Measurements from ENCODE around the gene SRPK2. TPM values are rescaled to one million over a fixed set of nuclear protein-coding genes. Genes with fewer than 3 reads are reported as not detected.

Gene SRPK2
- total and polyA plus RNA-seq, 2 of the 13 experiments (the other 11 are each of a cell fraction or from before 2014, with no cell fraction given) = 10.1 to 22.3 TPM

- no peak for FAIRE-seq
- POLR2A ChIA-PET = no interaction called here
Observed at GRCh38 chr7:105345725-105346124, 43.0 kb downstream of the SRPK2 start.

More at GRCh38 chr7:105345725-105346124, 43.0 kb downstream of the SRPK2 start:
- DNase-seq (ENCODE audit: low spot score) = no peak
- CTCF ChIA-PET (ENCODE audit: low intra/inter-chr PET ratio, low total read pairs) = no interaction called here
- no peak overlapping the region for H3K4me3 ChIP-seq (replicated peaks in 1 of 3; ENCODE audit: insufficient read depth in 1 of 3, low read depth in 2 of 3, low read length in 3 of 3)
- TF ChIP-seq MAFK (conservative IDR thresholded peaks at IDR 0.05 in 1 of 2, IDR thresholded peaks at IDR 0.05 in 1 of 2; ENCODE audit: low read length in 2 of 2) (peak; percentile 19 to 50; a peak in 2 of 4 replicates), MAFF (IDR thresholded peaks at IDR 0.05; ENCODE audit: low read depth, low read length) (peak; percentile 42), ZNF318 (CRISPR knock-in tag; IDR thresholded peaks at IDR 0.05) (no peak)
- peaks cover 19% of the 10 kb centered on the region for H3K4me1 ChIP-seq (ENCODE audit: insufficient read depth, low read length)
- peaks cover 22% of the 10 kb centered on the region for H3K79me2 ChIP-seq (ENCODE audit: insufficient read depth, low read length)
- H3K27ac ChIP-seq (ENCODE audit: extremely low read length, insufficient read depth, low read length) = no peak overlapping the region
- no peak overlapping the region for H2AFZ ChIP-seq (ENCODE audit: low read length)
- H3K4me2 ChIP-seq (ENCODE audit: low read depth, low read length) = no peak overlapping the region
- no peaks in the 10 kb centered on the region for H3K36me3 ChIP-seq (replicated peaks in 1 of 2; ENCODE audit: control insufficient read depth in 1 of 2, insufficient read depth in 2 of 2, low read length in 2 of 2)
- no peak overlapping the region for H3K9ac ChIP-seq (ENCODE audit: insufficient read depth, low read depth, low read length)
- WGBS (ENCODE audit: low lambda C conversion rate) = 80% methylated on average over 3 of the region's 3 CpGs
- no peaks in the 10 kb centered on the region; the same call in 1 of the 2 replicates for H4K20me1 ChIP-seq (ENCODE audit: insufficient read depth, low read length)
- intact Hi-C loops (cut with micrococcal nuclease; ENCODE audit: unreplicated experiment) = no loop called here
- no peaks in the 10 kb centered on the region for H3K9me3 ChIP-seq (ENCODE audit: low read length)
- no peaks in the 10 kb centered on the region for H3K27me3 ChIP-seq (ENCODE audit: control insufficient read depth in 1 of 2, insufficient read depth in 2 of 2, low read length in 2 of 2)
- no peak for ATAC-seq
- in situ Hi-C loops (cut with HindIII; ENCODE audit: extremely low pct_ligation_motif_present, low pct_unique_long_range_greater_than_20kb) = no loop called here
- BruUV-seq (replicated peaks) = TSS peak; percentile 41

Data from HepG2 (cell line).